HG02943 (cell line): Measurements from ENCODE around the gene XRCC3.

ENCODE experiments used
- ATAC-seq: cut with Tn5 transposase; IDR thresholded peaks from one replicate; pipeline ENCODE4 v1.9.1; 2021; ENCODE audit warnings: mild to moderate bottlenecking, low read depth, moderate library complexity; ENCODE audit not compliant: unreplicated experiment

XRCC3 gene

DNA sequence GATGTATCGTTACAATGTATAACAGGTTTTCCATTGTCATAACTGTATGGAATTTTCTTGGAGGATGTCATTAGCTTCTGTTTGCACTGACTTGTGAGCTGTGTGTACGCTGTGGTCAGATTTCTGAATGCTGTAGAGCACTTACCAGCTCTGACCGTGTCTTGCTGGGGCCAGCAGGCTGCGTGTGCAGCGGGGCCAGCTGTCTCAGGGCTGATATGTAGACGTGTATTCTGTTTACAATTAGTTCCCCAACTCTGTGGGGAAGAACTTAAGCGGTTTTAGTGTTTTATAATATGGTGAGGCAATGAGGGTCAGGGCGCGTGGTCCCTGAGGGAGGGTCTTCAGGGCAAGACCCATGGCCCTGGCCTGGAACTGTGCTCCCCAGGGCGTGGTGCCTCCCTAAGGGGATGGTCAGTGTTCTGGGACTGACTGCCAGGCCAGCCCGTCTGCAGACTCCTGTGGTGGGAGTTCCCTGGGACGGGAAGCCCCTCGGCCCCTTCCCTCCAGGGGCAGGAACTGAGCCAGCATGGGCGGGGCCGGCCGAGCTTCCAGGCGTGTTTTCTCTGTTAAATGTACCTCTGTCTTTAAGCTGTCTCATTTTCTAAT lies 18.7 kb downstream of the XRCC3 start:
- no peak for ATAC-seq

DNA sequence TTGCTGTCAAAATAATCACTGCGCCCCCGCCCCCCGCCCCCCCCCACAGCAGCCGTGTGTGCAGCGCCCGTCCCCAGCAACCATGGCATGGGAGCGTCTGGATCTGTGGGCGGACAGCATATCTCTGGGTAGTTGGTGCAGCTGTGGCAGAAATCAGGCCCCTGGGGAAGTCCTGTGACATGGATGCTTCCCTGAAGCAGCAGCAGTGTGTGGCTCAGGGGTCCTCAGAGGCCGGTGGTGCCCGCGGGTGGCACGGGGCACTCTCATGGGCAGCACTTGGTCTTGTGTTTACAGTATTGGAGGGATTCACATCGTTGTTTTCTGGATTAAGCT lies 19.2 kb downstream of the XRCC3 start:
- ATAC-seq: no peak

GRCh38 chr14:103695296-103696069 lies 19.8 kb downstream of the XRCC3 start:
- no peak for ATAC-seq

DNA sequence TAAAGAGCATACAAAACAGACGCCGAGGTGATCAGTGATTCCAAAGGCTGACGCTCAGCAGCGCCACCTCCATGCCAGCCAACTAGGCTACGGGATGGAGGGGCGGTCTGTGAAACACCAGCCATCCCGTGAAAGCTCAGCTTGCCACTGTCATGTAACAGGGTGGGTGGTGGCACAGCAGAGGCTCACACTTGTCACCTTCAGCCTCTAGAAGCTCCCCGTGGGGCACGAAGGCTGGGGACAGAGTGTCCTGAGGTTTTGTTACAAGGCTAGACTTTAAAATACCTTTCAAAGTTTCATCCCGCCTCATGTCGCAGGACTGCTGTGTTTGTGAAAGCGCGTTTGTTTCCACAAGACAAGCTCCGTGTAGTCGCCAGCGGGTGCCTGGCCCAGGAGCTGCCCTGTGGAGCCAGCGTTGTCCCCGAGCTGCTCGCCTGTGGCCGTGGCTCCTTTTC lies 20.7 kb downstream of the XRCC3 start:
- no peak for ATAC-seq

DNA sequence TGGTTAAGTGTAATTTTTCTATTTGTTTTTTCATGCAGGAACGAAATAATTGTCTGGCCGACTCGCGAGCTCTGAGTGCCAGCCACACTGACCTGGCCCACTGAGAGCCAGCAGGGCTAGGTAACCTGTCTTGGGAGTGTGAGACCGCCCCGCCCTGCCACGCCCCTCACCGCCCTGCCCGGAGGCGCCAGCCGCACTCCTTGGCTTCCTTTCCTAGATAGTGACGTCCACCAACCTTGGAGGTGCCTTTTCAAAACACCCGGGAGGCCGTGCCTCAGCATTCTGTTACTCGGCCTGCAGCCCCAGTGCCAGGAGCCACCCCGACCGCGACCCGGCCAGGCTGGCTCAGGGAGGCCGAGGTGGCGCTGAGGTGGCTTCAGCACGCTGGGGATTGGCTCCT lies 21.7 kb downstream of the XRCC3 start:
- no peak for ATAC-seq

- no peak for ATAC-seq
Observed at GRCh38 chr14:103692871-103693270, 22.4 kb downstream of the XRCC3 start.

DNA sequence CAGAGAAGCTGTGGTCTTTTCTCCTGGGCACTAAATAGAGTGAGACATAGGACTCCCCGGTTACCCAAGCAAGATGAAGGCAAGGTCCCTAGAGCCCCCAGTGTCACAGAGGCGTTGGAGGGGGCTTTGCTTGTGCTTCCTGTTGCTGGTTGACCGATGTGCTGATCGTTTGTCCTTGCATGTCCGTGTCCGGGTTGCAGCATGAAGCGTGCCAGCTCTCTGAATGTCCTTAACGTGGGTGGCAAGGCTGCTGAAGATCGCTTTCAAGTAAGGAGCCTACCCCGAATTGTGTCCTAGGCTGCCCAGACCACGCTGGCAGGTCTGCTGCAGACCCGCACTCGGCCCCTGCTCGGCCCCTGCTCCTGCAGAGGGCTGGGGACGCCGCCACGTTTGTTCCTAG lies 23.1 kb downstream of the XRCC3 start:
- peak; percentile 13 for ATAC-seq

DNA sequence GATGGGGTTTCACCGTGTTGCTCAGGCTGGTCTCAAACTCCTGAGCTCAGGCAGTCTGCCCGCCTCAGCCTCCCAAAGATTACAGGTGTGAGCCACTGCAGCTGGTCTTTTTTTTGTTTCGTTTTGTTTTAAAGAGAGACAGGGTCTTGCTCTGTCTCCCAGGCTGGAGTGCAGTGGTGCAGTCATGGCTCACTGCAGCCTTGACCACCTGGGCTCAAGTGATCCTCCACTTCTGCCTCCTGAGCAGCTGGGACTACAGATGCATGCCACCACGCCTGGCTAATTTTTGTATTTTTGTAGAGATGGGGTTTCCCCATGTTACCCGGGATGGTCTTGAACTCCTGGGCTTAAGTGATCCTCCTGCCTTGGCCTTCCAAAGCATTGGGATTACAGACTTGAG lies 23.6 kb downstream of the XRCC3 start:
- ATAC-seq: peak; percentile 42

- no peak for ATAC-seq
Observed at GRCh38 chr14:103690332-103690731, 24.9 kb downstream of the XRCC3 start.

- ATAC-seq: peak; percentile 74
Observed at GRCh38 chr14:103688906-103689902, 26.0 kb downstream of the XRCC3 start.

- ATAC-seq: no peak
Observed at GRCh38 chr14:103688441-103688840, 26.8 kb downstream of the XRCC3 start.

DNA sequence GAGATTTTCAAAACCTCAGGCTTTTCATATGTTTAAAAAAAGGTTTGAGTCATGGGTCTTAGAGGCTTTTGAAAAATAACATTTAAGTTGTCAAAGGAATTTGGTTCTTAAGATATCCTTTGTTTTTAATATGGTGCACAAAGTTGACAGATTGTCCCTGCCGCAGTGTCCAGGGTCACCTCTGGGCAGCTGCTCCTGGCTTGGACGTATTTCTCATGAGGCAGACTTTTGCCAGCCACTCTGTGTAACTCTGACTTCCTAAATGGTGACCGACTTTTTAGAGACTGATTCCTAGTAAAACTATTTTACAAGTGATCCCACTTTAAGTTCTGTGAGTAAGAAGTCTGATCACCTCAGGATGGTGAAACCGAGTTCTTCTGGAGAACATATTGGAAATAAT lies 27.5 kb downstream of the XRCC3 start:
- no peak for ATAC-seq

GRCh38 chr14:103686831-103687485 lies 28.3 kb downstream of the XRCC3 start:
- ATAC-seq: no peak

DNA sequence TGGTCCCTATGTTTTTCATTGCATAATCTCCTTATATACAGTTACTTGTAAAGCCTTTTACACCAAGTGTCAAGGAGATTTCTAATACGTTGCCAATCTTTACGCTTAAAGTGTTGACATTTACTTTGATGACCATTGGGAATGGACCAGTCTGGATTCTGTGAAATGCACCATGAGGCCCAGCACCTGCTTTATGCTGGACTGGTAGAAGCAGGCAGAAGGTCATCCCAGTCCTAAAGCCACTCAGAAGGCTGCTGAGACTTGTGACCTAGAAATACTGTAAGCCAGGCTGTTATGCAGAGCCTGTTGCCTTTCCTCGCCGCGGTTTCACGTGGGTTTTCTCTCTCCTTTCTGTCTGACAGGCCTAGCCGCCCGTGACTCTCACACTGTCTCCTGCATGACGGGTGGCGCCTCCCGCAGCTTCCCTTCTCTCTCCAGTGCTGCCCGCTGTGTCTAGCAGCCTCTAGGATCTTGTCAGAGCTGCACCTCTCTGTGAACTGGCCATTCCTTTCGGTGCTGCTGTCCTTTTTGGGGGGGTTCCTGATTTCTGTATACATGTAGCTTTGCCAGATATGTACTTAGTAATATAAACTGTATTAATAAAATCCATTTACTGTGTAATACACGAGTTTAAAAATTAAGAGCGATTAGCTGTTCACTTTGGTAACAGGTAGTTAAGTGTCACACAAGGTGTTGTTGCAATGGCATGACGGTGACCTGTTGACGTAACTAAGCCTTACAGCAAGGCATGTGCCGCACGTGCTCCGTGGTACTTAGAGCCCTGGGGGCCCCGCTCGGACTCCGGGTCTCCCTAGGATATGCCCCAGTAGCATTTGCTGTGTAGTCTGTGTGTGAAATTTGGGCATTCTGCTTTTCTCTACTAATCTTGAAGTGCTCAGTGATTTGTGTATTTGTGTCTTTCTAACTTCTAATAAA lies 29.7 kb downstream of the XRCC3 start:
- no peak for ATAC-seq

DNA sequence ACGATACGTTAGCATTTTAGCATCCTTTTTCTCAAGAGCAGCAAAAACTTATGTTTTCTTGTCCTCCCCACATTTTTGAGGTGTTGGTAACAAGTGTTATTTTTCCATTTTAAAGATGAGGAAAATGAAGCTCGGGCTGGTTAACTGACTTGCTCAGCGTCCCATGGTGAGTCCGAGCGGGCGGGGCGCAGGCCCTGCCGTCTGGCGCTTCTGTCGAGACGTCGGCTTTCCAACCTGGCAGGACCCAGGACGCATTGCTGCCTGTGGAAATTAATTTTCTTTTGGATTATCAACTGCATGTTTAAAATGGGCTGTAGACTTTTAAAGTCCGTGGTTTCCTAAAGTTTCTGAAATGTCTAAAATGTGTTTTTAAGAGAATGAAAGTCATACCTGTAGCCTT lies 30.4 kb downstream of the XRCC3 start:
- no peak for ATAC-seq

DNA sequence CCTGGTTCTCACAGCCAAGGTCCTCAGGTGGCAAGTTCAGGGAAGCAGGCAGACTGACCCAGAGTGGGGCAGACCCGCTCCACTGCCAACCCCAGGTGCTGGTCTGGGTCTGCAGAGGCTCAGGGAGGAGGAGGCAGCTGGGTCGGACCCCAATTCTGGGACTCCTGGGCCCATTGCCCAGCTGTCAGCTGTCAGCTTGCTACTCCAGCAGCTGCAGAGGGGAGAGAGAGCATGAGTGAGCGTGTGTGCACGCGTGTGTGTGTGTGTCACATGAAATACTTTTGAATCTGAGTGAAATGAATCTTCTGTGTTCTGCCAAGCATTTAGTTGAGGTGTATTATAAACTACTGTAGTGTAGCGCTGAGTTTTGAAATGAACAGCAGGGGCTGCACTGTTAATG lies 30.8 kb downstream of the XRCC3 start:
- ATAC-seq: no peak

GRCh38 chr14:103683139-103683538 lies 32.1 kb downstream of the XRCC3 start:
- no peak for ATAC-seq

DNA sequence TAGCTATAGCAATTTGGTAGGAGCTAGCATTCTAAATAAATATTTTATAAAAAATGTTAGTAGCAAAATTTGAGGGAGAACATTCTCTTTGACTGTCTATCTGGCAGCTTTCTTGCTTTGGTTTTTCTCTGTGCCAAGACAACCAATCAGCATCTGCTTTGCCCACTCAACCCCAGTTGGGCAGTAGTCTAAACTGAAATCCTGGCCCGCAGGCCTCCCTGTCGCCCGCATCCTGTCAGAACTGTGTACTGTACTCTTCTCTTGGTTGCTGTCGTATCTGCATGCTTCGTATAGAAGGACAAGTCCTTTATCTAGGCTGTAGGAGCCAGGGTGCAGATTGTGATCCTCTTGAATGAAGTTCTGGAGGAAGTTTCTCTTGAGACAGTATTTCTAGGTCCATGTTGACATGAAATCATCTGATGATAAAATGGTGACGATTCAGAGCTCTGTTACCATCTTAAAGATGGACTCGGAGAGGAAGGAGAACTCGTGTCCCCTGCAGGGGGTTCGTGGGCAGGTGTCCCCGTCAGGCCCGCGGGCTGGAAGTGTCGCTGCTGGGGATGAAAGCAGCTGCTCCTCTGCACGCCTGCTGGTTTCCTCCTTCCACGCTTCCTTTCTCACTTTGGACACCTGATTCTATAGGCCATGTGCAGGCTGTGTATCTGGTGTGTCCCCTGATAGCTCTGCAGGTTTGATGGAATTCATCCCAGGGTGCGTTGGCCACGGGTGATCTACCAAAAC lies 34.6 kb downstream of the XRCC3 start:
- ATAC-seq: no peak

- no peak for ATAC-seq
Observed at GRCh38 chr14:103679351-103679750, 35.9 kb downstream of the XRCC3 start.
